Lower lobe of right lung (tissue), 2 donors: Measurements from ENCODE around the gene HIVEP2. TPM values are rescaled to one million over a fixed set of nuclear protein-coding genes. Genes with fewer than 3 reads are reported as not detected.

Experiments
- ATAC-seq, 2 donors: fragments of 200-7000 bp; cut with Tn5 transposase; one replicate each; pipeline ENCODE4 v1.9.1; 2020 to 2022; ENCODE audit warnings: mild to moderate bottlenecking in 2 of 2, moderate library complexity in 2 of 2
- DNase-seq: peaks from one replicate; pipeline ENCODE4 v3.0.0-alpha.2; 2020
- H3K27ac ChIP-seq: fragments of 200-600 bp; one replicate; pipeline ENCODE4 v1.8.0; 2022
- H3K27me3 ChIP-seq: fragments of 200-600 bp; one replicate; pipeline ENCODE4 v1.8.0; 2022; ENCODE audit warnings: low read depth
- H3K36me3 ChIP-seq: fragments of 200-600 bp; one replicate; pipeline ENCODE4 v1.8.0; 2022; ENCODE audit warnings: mild to moderate bottlenecking
- H3K4me1 ChIP-seq: fragments of 200-600 bp; one replicate; pipeline ENCODE4 v1.8.0; 2022
- H3K4me3 ChIP-seq: fragments of 200-600 bp; one replicate; pipeline ENCODE4 v1.8.0; 2022; ENCODE audit warnings: mild to moderate bottlenecking
- H3K9me3 ChIP-seq: fragments of 200-600 bp; one replicate; pipeline ENCODE4 v1.8.0; 2022
- CTCF ChIP-seq: fragments of 200-600 bp; IDR thresholded peaks from one replicate; pipeline ENCODE4 v1.8.0; 2022; ENCODE audit warnings: antibody characterized with exemption, mild to moderate bottlenecking
- intact Hi-C: fragments of 100-400 bp; cut with DNase I; formaldehyde crosslinking; loops from one replicate; pipeline ENCODE4 v1.11.0; 2022
- total RNA-seq: library from RNA; stranded (reverse); fragmentation: NEBNext Ultra II Directional; extraction: Animal tissue kit (Norgen Biotek cat#: 25700); gene quantifications from one replicate; pipeline ENCODE4 v1.2.1, GENCODE V29; 2021
- donor health status: DM: no; HTN: yes; CAD: no; lungs with severe emphysema.

The HIVEP2 gene
- total RNA-seq, 1 donor from 2014 or later: 13.1 TPM

DNA sequence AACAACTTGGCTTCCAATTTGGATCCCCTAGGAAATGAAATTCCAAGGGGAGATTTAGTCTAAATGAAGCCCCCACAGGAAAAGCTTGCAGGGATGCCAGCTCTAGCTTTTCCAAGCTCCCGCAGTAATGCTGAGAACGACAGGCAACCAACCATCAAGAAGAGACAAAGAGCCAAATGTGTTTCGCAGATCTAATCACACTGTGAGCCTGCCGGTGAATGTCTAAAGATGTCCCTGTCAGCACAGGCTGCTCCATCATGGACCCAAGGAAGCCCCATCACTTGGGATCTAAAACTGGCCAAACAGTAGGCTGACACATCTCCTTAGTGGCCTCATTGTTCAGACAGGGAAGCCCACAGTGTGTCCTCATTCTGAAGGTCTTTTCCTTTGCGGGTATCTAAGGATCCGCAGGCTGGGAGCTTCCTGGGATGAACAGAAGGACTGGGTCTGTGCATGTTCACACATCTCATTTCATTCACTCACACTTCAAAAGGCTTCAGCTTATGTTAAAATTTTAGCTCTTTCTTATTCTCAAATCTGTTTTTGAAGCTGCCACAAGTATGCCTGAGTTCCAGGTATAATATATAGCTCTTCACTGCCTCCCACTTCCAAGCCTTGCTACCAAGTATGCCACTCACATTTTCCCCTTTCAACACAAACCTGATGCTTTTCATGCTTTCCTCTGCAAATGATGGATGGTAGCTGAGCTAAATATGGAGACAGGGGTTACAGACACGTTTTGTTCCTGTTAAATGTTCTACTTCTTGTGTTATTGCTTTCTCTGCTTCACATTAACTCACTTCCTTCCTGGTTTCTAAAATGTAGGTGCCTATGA lies 229.8 kb downstream of the HIVEP2 start:
- TF ChIP-seq CTCF: no peak
- ATAC-seq (no peak), DNase-seq (no peak)
- intact Hi-C loops: no loop called here
- no peaks in the 10 kb centered on the region for H3K4me1 ChIP-seq
- H3K9me3 ChIP-seq: peaks cover 16% of the 10 kb centered on the region
- H3K36me3 ChIP-seq: no peaks in the 10 kb centered on the region
- no peak overlapping the region for H3K4me3 ChIP-seq
- no peaks in the 10 kb centered on the region for H3K27me3 ChIP-seq
- H3K27ac ChIP-seq: no peak overlapping the region

- H3K27me3 ChIP-seq: no peaks in the 10 kb centered on the region
- H3K4me1 ChIP-seq: no peaks in the 10 kb centered on the region
- H3K9me3 ChIP-seq: peaks cover 9% of the 10 kb centered on the region
- intact Hi-C loops: no loop called here
- H3K36me3 ChIP-seq: no peaks in the 10 kb centered on the region
- H3K27ac ChIP-seq: no peak overlapping the region
- TF ChIP-seq CTCF: no peak
- DNase-seq (no peak), ATAC-seq (no peak)
- no peak overlapping the region for H3K4me3 ChIP-seq
Observed at GRCh38 chr6:142713959-142714358, 231.0 kb downstream of the HIVEP2 start.

DNA sequence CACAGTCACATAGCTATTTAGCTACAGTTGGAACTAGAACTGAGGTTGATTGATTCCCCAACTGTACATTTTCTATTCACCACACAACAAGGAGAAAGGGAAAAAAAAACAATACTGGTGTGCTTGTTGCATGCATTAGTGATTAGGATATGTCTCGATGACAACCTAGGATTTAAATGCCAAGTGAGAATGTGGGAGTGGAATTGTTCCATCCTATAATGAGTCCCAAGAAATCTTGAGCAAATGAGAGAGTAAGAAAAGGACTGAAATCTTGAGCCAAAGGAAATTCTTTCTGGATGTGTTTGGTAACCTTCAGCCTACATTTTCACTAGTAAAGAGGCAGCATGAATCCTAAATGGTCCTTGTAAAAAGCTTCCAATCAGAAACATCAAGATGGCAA lies 232.7 kb downstream of the HIVEP2 start:
- intact Hi-C loops: no loop called here
- Histone ChIP-seq H3K36me3 (no peaks in the 10 kb centered on the region), H3K4me1 (peaks cover 2% of the 10 kb centered on the region), H3K4me3 (no peak overlapping the region), H3K9me3 (no peaks in the 10 kb centered on the region), H3K27me3 (no peaks in the 10 kb centered on the region), H3K27ac (no peak overlapping the region)
- no peak for TF ChIP-seq CTCF
- DNase-seq (no peak), ATAC-seq (no peak)

GRCh38 chr6:142708651-142709050 lies 236.3 kb downstream of the HIVEP2 start:
- intact Hi-C loops: no loop called here
- no peak for TF ChIP-seq CTCF
- DNase-seq (no peak), ATAC-seq (no peak)
- Histone ChIP-seq H3K36me3 (no peaks in the 10 kb centered on the region), H3K4me3 (no peak overlapping the region), H3K27me3 (no peaks in the 10 kb centered on the region), H3K9me3 (no peaks in the 10 kb centered on the region), H3K4me1 (peaks cover 15% of the 10 kb centered on the region), H3K27ac (no peak overlapping the region)

DNA sequence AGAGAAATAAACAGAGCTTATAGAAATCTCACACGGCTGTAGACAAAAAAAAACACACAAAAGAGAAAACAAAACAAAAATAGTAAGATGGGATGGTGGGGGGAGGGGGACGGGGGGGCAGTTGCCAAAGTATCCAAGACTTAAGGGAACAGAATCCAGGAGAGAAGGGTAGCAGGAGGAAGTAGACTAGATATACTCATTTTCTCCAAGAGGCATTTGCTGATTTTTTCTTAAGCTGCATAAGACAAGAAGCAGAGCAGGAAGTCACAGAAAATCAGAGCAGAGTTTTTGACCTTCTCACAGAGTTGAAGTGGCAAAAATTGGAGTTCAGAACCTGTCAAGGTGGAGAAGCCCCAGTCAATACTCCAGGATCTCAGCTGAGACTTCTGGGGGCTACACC lies 237.7 kb downstream of the HIVEP2 start:
- ATAC-seq: no peak
- DNase-seq: no peak
- H3K4me1 ChIP-seq: peaks cover 26% of the 10 kb centered on the region
- no peak overlapping the region for H3K4me3 ChIP-seq
- TF ChIP-seq CTCF: no peak
- intact Hi-C loops: no loop called here
- H3K36me3 ChIP-seq: no peaks in the 10 kb centered on the region
- H3K27ac ChIP-seq: no peak overlapping the region
- no peaks in the 10 kb centered on the region for H3K9me3 ChIP-seq
- no peaks in the 10 kb centered on the region for H3K27me3 ChIP-seq
